ENCODE data around the gene EPC2.
"Not testable (repeated sequence)": the region's sequence is repeated elsewhere in the genome, so short reads cannot be mapped to it uniquely, and the experiment has no call there.

The EPC2 gene

DNA sequence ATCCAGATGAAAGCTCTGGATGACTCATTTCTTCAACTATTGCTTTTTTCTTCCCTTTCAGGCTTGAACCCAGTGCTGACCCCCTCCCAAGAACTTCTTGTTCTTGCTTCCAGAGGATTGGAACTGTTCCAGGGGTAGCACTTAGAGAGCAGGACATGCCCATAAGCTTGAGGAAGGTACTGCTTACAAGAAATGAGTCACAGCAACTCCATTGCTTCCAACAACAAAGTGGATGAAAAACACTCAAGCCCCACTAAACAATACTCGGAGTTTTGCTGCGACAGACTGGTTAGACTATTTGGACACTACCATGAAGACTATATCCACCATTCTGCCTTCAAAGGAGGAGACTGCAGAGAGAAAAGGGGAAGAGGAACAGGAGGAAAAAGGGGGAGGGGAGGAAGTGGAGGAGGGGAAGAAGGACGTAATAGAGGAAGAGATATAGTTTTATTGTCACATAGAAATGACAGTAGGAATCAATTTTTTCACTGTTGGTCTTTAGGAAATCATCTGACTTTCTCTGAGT, 1.6 kb upstream of the EPC2 start:
- no peak for DNase-seq

DNA sequence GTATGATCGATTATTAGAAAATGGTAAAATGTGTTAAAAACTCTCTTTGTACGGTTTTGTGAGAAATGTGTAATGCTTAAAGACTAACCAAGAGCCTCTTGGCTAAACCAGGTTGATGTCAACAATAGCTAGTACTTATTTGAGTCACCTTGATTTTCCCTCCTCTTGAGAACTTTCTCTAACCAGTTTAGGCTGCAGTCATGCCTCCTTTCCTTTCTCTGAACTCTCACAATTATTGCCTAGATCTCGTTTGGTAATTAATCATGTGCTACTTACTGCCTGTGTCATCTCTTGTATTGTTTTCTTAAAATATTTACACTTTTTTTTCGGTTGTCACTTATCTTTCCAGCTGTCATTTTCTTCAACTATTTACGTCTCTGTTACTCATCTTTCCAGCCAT, 1.1 kb upstream of the EPC2 start:
- no peak for DNase-seq

DNA sequence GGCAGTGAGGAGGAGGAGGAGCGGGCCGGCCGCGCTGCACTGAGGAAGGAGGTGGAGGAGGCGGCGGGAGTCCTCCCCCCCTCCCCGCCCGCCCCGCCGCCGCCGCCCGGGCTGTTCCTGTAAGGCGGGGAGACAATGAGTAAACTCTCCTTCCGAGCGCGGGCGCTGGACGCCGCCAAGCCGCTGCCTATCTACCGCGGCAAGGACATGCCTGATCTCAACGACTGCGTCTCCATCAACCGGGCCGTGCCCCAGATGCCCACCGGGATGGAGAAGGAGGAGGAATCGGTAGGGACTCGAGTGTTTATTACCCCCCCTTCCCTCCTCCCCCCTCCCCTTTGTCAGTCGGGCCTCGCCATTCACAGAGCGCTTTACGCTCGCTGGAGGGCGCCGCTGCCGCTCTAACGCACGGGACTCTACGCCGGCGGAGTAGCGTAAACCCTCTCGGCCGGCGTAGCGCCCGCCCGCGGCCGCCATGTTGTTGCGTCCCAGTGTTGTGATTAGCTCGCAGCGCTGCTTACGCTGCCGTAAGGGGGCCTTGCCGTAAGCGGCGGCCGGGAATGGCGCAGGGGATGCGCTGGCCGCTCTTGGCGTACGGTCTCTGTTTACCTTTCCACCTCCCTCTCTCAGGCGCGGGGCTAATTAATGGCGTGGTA, 460 bp downstream of the EPC2 start:
- peak; percentile 89 to 90 (median 90) for DNase-seq

DNA sequence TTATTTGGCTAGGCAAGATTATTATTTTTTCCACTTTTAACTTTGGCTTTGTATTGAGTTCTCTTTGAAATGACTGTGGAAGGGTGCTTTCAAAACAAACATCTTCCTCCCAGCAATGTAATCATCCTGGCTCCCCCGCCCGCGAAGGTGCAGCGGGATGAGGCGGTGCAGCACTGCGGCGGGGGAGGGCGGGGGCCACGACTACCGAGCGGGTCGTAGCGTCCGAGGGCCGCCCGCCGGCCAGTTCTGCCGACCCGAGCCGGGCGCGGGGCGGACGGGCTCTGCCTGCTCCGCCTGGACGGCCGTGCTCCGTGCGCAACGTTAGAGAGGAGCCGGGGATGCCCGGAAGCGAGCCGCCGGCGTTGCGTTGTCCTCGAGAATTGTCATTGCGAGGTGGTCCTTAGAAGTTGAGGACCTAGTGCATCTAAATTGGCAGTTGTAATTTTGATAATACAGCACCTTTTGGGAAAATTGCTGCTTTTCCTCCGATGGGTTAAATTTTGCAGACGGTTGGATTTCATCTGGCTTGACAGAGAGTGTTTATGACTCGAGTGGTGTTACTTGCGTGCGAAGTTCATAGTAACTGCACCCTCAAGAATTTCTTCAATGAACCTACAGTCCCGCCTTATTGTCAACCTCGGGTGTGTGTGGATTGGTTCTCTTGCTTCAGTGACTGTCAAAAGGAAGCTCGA, 1.1 kb downstream of the EPC2 start:
- DNase-seq: peak in 2 of 4 experiments; percentile 34 to 46

DNA sequence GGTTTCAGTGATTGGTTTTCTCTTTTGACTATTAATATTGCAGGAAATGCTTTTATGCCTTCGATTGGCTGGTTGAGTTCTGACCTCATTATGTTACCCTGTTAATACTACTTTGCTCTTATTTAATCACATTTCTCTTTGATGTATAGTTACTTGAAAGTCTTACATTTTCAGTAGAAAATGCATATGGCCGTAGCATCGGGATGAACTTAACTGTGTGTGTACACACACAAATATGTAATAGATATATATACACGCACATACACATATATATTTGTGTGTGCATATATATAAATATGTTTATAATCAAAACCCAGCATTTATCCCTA, 1.6 kb downstream of the EPC2 start:
- DNase-seq: no peak

DNA sequence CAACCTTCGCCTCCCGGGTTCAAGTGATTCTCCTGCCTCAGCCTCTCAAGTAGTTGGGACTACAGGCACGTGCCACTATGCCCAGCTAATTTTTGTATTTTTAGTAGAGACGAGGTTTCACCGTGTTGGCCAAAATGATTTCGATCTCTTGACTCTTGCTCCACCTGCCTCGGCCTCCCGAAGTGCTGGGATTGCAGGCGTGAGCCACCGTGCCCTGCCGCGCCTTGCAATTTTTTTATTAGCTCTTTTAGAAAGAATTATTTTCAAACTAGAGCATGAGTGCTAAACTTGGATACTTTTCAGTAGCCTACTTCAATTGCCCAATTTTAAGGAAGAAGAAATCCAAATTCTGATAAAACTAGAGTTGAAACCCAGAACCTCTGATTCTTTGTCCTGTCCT, 3.2 kb downstream of the EPC2 start:
- DNase-seq: not testable (repeated sequence)

DNA sequence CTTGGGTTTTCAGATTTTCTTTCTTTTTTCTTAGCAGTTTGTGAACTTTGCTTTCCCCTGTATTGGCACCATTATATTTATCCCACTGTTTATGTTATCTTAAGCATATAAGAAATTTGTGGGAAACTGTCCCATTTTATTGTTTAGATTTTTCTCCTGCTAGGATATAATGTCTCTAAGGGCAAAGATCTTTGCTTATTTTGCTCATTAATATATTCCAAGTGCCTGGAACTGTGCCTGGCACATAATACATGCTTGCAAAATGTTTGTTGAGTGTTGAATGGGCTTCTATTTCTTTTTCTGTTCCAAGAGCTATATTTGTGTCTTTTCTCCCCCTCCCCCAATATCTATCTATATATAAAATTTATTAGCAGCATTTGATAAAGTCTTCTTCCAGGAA, 5.4 kb downstream of the EPC2 start:
- no peak for DNase-seq

DNA sequence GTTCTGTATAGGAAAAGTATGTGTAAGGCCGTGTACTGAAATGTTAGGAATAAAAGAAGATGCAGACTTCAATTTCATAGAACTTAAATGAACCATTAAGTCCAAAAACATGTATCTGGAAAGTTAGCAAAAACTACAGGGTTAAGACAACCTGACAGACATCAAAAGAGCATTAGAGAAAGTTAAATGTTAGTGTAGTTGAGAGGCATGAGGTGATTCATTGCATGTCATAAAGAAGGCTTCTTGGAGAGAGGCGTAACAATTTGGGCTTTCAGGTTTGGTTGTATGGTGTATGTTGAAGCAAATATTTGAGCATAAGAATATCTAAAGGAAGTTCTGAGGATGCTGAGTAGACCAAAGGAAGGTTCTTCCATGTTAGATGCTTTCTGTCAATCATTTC, 6.3 kb downstream of the EPC2 start:
- DNase-seq: no peak

DNA sequence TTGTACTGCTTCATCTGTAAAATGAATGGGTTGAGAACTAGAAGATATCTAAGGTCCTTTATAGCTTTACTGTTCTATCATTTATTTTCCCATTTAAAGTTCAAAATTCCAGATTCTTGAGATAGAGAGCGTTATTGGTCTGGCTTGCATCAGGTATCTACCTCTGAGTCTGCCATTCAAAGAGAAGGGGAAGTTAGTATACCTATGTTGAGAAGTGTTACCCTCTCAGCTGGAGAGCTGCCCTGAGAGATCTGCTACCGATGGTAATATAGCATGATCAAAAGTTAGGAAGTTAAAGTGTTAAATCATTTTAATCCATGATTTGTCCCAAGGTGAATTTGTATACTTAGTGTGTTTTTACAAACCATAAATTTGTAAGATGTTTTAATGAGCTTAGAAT, 7.4 kb downstream of the EPC2 start:
- DNase-seq: no peak

DNA sequence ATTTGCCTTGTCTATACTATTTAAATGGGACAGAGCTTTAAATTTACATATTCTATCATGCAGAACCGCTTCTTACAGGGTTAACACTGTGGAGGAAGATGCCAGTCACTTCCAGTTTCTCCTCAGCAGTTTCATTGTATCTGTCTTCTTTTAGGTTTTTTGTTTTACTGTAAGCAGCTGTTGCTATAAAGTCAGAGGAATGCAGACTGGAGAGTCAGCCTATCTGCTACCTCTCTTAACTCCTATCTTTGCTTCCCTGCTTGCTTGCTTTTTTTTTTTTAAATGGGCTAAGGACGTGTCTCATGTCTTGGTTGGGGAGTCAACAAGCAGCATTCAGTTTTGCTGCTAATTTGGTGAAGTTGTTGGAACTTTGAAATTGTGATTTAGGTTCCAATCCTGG, 8.9 kb downstream of the EPC2 start:
- no peak for DNase-seq

DNA sequence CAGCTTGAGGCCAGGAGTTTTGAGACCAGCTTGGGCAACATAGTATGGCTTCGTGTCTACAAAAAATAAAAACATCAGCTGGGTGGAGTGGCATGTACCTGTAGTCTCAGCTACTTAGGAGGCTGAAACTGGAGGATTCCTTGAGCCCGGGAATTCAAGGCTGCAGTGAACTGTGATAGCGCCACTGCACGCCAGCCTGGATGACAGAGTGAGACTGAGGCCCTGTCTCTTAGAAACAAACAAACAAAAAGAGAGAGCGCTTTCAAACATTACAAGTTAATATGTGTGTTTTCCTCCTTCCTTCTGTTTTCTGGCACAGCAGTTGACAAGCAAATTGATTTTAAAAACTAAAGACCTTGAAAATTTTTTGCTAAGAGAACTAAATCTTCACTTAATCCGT, 9.9 kb downstream of the EPC2 start:
- DNase-seq: no peak

DNA sequence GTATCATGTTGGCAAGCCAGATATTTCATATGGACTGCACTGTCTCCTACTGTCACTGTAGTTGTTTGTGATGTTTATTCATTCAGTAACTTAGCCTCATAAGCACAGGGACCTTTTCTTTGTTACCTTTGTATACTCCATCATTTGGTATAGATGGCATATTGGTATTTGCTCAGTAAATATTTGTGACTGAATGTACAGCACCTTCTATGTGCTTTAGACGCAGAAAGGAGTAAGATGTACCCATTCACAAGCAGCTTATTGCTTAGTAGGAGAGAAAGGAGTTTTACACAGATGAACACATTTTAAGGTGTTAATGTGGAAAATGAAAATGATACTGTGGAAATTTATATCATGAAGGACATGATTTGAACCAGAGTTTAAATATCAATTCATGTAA, 12.0 kb downstream of the EPC2 start:
- no peak for DNase-seq

DNA sequence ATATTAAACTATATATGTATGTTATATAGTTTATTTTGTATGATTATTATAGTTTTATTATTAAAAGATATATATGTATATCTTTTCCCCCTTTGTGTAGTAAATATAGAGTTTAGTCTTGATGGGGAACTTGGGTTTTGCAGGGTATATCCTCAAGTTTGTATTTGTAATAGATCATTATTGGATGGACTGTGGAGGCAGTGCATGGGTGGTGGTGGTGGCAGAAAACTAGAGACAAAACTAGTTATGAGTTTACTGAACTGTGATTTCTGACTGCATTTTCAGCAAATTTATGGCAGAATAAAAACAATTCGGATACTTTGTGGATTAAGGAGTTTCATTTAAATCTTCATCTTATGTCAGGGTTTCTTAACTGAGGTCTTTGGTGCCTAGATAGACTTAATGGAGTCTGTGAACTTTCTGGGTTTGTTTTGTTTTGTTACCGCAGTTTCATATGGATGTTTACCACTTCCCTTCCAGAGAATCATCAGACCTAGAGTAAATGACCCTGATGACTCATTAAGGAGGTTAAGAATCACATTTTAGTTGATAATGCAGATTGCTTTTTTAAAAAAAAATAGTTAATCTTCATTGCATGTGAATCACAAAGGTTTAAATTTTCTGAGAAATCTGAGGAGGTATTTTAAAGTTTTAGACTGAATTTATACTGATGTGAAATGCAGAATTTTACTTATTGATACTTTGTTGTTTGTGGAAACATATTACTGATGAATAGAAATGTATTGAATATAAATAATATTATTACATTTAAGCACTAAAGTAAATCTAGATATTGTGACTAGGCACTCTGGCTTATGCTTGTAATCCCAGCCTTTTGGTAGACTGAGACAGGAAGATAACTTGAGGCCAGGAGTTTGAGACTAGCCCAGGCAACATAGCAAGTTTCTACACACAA, 14.5 kb downstream of the EPC2 start:
- DNase-seq: no peak

DNA sequence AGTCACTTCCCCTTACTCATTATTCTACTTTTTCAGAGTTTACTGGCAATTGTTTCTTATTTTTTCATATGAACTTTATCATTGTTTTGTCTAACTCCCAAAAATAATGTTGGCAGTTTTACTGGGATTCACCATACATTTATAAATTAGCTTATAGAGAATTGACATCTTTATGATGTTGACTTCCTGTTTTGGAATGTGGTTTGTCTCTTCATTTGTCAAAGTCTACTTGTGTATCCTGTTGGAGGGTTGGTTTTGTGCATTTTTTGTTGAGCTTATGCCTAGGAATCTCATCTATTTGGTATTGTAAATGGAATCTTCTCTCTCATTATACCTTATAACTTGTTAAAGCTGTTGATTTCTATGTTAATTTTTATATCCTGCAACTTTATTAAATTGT, 16.4 kb downstream of the EPC2 start:
- DNase-seq: no peak

DNA sequence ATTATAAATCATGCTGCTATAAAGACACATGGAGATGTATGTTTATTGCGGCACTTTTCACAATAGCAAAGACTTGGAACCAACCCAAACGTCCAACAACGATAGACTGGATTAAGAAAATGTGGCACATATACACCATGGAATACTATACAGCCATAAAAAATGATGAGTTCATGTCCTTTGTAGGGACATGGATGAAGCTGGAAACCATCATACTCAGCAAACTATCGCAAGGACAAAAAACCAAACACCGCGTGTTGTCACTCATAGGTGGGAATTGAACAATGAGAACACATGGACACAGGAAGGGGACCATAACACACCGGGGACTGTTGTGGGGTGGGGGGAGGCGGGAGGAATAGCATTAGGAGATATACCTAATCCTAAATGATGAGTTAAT, 17.8 kb downstream of the EPC2 start:
- not testable (repeated sequence) for DNase-seq

DNA sequence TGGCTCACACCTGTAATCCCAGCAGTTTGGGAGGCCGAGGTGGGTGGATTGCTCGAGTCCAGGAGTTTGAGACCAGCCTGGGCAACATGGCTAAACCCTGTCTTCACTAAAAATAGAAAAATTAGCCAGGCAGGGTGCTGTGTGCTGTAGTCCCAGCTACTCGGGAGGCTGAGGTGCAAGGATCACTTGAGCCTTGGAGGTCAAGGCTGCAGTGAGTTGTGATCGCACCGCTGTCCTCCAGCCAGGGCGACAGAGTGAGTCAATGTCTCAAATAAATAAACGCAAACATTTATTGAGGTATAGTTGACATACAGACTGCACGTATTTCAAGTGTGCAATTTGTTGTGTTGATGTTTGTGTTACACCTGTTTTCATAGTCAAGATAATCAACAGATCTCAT, 19.7 kb downstream of the EPC2 start:
- no peak for DNase-seq

DNA sequence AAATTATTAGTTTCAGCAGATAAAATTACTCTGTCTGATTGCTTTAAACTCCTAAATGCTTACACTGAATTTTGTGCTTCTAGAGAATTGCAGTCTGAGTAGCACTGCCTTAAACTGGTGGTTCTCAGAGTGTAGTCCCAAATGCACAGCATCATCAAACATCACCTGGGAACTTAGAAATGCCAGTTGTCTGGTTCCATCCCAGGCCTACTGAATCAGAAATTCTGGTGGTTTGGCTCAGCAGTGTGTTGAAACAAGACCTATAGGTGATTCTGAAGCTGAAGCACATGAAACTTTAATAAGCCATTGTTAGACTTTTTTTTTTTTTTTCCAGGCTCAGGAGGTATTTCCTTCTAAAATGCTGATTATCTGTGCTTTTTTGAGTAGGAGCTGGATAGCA, 22.0 kb downstream of the EPC2 start:
- DNase-seq: no peak

DNA sequence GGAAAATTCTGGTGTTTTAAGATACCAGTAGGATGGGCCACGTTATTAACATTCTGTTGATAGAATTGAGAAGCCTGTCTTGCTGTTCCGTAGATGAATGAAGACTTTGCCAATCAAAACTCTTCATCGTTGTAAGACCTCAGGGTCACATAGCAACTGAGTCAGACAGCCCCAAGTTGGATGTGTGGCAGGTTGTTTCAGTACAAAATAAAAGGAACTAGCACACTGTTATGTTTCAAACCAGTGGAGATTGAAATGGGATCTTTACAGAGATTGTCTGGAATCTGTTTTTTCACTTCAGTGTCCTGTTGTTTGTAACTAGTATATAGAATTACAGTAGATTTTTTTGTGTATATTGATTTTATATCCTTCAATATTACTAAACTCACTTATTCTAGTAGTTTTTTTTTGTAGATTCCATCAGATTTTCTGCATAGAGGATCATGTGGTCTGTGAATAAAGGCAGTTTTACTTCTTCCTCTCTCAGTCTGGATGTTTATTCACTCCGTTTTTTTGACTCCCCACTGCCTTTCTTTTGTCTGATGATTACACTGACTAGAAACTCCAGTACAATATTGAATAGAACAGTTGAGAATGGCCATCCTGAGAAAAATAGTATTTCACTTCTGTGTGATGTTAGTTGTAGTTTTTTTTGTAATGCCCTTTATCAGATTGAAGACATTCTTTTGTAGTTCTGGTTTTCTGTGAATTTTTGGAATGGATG, 22.7 kb downstream of the EPC2 start:
- no peak for DNase-seq

DNA sequence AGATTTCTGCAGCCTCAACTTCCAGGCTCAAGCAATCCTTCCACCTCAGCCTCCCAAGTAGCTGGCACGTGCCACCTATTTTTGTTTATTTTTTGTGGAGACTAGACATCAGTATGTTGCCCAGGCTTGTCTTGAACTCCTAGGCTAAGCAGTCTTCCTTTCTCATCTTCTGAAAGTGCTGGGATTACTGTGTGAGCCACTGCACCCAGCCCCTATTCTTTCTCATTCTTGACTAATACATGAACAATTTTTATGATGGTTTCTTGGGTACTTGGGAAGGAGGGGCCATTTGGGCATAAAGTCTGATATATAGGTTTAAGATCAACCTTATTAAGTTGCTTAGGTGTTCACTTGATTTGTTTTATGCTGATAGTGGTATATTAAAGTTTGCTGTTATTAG, 26.2 kb downstream of the EPC2 start:
- no peak for DNase-seq

DNA sequence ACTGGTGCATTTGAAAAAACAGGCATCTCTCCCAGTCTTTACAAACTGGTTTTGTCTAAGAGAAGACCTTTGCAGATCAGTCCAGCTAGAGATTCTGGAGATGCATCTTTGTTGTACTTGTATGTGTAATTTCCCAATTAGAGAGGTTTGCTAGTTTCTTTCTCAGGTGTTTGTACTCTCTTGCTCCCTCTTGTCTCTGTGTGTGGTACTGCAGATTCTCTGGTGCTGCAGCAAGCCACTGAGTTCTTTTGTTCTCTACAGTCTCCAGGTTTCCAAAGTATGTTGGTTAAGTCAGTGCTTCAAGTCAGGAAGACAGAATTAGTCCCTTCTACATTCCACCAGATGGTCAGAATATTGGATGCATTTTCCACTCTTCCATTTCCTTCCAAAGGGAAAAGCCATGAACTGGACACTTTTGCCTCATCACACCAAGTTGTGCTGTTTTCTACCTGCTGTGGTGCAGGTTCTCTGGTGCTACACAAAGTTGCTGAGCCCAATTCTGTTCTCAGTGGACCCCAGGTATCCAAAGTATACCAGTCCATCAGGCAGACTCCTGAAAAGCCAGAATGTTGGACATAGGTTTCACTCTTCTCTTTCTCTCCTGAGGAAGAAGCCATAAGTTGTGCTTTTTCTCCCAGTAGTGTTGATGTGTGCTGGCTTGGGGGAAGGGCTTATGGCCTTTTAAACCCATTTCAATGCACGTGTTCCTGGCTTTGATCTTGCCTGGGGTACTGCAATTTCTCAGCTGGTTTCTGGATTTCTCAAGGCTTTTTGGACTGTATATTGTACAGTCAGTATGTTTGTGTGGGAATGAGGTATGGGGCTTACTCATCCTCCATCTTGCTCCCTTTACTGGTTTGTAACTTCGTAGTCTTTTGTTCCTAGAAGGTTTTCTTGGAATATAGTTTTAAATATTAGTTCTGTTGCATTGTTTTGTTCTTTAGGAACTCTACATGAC, 29.8 kb downstream of the EPC2 start:
- no peak for DNase-seq

DNA sequence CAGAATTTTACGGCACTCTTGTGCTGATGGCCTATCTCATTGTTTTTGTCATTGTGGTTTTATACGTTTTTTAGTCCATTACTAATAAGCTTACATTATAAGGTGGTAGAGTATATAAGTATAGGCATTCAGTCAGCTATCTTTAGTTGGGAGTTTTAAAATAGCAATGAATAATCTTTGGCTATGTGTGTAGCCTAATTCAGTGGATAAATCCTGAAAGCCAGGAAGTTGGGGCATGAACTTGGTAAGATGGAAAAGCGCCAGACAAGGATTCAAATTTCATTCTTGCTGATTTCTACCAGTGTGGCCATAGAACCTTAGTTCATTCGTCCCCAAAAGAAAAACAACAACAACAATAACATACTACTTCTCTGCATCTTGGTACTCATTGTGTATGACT, 31.2 kb downstream of the EPC2 start:
- DNase-seq: no peak
